Body of pancreas (tissue), 4 donors: Measurements from ENCODE around the gene URB1. TPM values are rescaled to one million over a fixed set of nuclear protein-coding genes. Genes with fewer than 3 reads are reported as not detected.

Source experiments
- ATAC-seq: fragments of 150-250 bp; one replicate; pipeline ENCODE4 v1.9.1; 2016
- DNase-seq, 4 donors: peaks; one replicate each; pipeline ENCODE4 v3.0.0-alpha.2; 2019
- H3K27ac ChIP-seq, 4 donors: fragments of 200-600 bp; sonication (generic); 1 replicate in 3 of 4; 2 replicates in 1 of 4; pipeline versions ENCODE4 v1.5.1 to v1.6.1; 2016 to 2019; ENCODE audit warnings: mild to moderate bottlenecking in 1 of 4, mixed read lengths in 1 of 4, moderate library complexity in 1 of 4
- H3K27me3 ChIP-seq, 2 donors: fragments of 200-600 bp; sonication (generic); one replicate each; pipeline ENCODE4 v1.6.0; 2016; ENCODE audit warnings: mild to moderate bottlenecking in 1 of 2
- H3K36me3 ChIP-seq, 2 donors: fragments of 200-600 bp; sonication (generic); replicated peaks in 1 of 2; 2 replicates each; pipeline ENCODE4 v1.5.1; 2016; ENCODE audit warnings: low read depth in 2 of 2; ENCODE audit not compliant: insufficient read depth in 1 of 2
- H3K4me1 ChIP-seq: fragments of 200-600 bp; sonication (generic); one replicate; pipeline ENCODE4 v1.6.0; 2016
- H3K4me3 ChIP-seq, 2 donors: fragments of 200-600 bp; sonication (generic); 1 replicate in 1 of 2; 2 replicates in 1 of 2; pipeline ENCODE4 v1.5.1; 2016 to 2019
- H3K9me3 ChIP-seq, 3 donors: fragments of 200-600 bp; sonication (generic); 1 replicate in 2 of 3; 2 replicates in 1 of 3; pipeline ENCODE4 v1.5.1; 2016
- CTCF ChIP-seq, 7 experiments: fragments of 450-650 bp in 4 of 7; fragments of 200-600 bp in 3 of 7; sonication (generic) in 3 of 7; IDR thresholded peaks; one replicate each; pipeline ENCODE4 v1.5.1; 2016 to 2019; ENCODE audit warnings: antibody characterized with exemption in 7 of 7
- POLR2A ChIP-seq, 3 donors: fragments of 450-650 bp; IDR thresholded peaks; one replicate each; pipeline ENCODE4 v1.6.1; 2016; ENCODE audit warnings: antibody characterized with exemption in 3 of 3, mild to moderate bottlenecking in 2 of 3
- WGBS, 2 donors: methylation state at CpG; one replicate each; pipeline ENCODE4 v1.1.5; 2017; 5-methylcytosine and 5-hydroxymethylcytosine counted together
- intact Hi-C: fragments of 100-400 bp; cut with DNase I; formaldehyde crosslinking; loops from one replicate; pipeline ENCODE4 v1.15.1; 2023
- total RNA-seq, 2 donors: library from RNA; depleted of rRNA; stranded (reverse); fragments of >200 nt; gene quantifications; one replicate each; pipeline ENCODE4 v1.1.0, GENCODE V29; 2016

Gene URB1
- total RNA-seq, 2 donors from 2014 or later = 10.1 to 11.2 TPM

GRCh38 chr21:32307706-32308105, 85.1 kb downstream of the URB1 start:
- no peak overlapping the region for H3K27ac ChIP-seq
- ATAC-seq (no peak), DNase-seq (no peak)
- no peaks in the 10 kb centered on the region for H3K4me1 ChIP-seq
- intact Hi-C loops = no loop called here
- no peaks in the 10 kb centered on the region for H3K9me3 ChIP-seq
- H3K4me3 ChIP-seq = no peak overlapping the region
- H3K27me3 ChIP-seq = no peaks in the 10 kb centered on the region
- peaks cover 0 to 6% of the 10 kb centered on the region in 2 donors for H3K36me3 ChIP-seq
- WGBS, 2 donors = 94 to 98% methylated on average over 4 of the region's 4 CpGs
- TF ChIP-seq POLR2A (IDR thresholded peaks at IDR 0.05) = no peak
- TF ChIP-seq CTCF (IDR thresholded peaks at IDR 0.05) = no peak

- Histone ChIP-seq H3K27ac (no peak overlapping the region), H3K27me3 (no peaks in the 10 kb centered on the region), H3K4me3 (no peak overlapping the region), H3K4me1 (no peaks in the 10 kb centered on the region), H3K9me3 (no peaks in the 10 kb centered on the region), H3K36me3 (no peaks in the 10 kb centered on the region)
- 67 to 74% methylated on average over 20 to 22 of the region's 22 CpGs for WGBS, 2 donors
- intact Hi-C loops = no loop called here
- DNase-seq (no peak), ATAC-seq (no peak)
- no peak for TF ChIP-seq CTCF (IDR thresholded peaks at IDR 0.05)
- TF ChIP-seq POLR2A (IDR thresholded peaks at IDR 0.05) = no peak
Measured at GRCh38 chr21:32306021-32306780, 86.6 kb downstream of the URB1 start.

- Histone ChIP-seq H3K27me3 (no peaks in the 10 kb centered on the region), H3K4me3 (no peak overlapping the region), H3K36me3 (no peaks in the 10 kb centered on the region), H3K27ac (no peak overlapping the region), H3K9me3 (no peaks in the 10 kb centered on the region), H3K4me1 (no peaks in the 10 kb centered on the region)
- no peak for DNase-seq
- 97 to 98% methylated on average over 7 of the region's 7 CpGs for WGBS, 2 donors
- ATAC-seq = no peak
- intact Hi-C loops = no loop called here
- no peak for TF ChIP-seq CTCF (IDR thresholded peaks at IDR 0.05)
- no peak for TF ChIP-seq POLR2A (IDR thresholded peaks at IDR 0.05)
Measured at GRCh38 chr21:32304998-32305397, 87.8 kb downstream of the URB1 start.

- ATAC-seq (no peak), DNase-seq (no peak)
- TF ChIP-seq CTCF (IDR thresholded peaks at IDR 0.05) (no peak), POLR2A (IDR thresholded peaks at IDR 0.05) (no peak)
- no peaks in the 10 kb centered on the region for H3K4me1 ChIP-seq
- H3K4me3 ChIP-seq = no peak overlapping the region
- H3K27me3 ChIP-seq = no peaks in the 10 kb centered on the region
- no peaks in the 10 kb centered on the region for H3K36me3 ChIP-seq
- no peak overlapping the region for H3K27ac ChIP-seq
- intact Hi-C loops = no loop called here
- WGBS, 2 donors = 100% methylated on average over 1 of the region's 1 CpG
- H3K9me3 ChIP-seq = no peaks in the 10 kb centered on the region
Measured at GRCh38 chr21:32303385-32303784, 89.4 kb downstream of the URB1 start.

GRCh38 chr21:32302560-32302959, 90.3 kb downstream of the URB1 start:
- ATAC-seq (no peak), DNase-seq (no peak)
- 94 to 95% methylated on average over 6 of the region's 6 CpGs for WGBS, 2 donors
- Histone ChIP-seq H3K27ac (no peak overlapping the region), H3K4me3 (no peak overlapping the region), H3K4me1 (no peaks in the 10 kb centered on the region), H3K36me3 (no peaks in the 10 kb centered on the region), H3K27me3 (no peaks in the 10 kb centered on the region), H3K9me3 (no peaks in the 10 kb centered on the region)
- intact Hi-C loops = no loop called here
- no peak for TF ChIP-seq POLR2A (IDR thresholded peaks at IDR 0.05)
